GM23338 (cell line): ENCODE results near the gene SYNE2. TPM values are rescaled to one million over a fixed set of nuclear protein-coding genes. Genes with fewer than 3 reads are reported as not detected.

Experiments
- ATAC-seq: fragments of 200-7000 bp; cut with Tn5 transposase; 3 replicates; pipeline ENCODE4 v1.9.1; 2020
- DNase-seq: peaks from one replicate; pipeline ENCODE4 v3.0.0-alpha.2; 2015; ENCODE audit warnings: low spot score
- H2AFZ ChIP-seq: fragments of 200-600 bp; sonication (generic); 2 replicates; pipeline ENCODE4 v1.8.0; 2016; ENCODE audit warnings: antibody characterized with exemption, mild to moderate bottlenecking, moderate library complexity
- H3F3A ChIP-seq: fragments of 200-600 bp; sonication (generic); replicated peaks from 2 replicates; pipeline ENCODE4 v1.8.0; 2017; ENCODE audit warnings: antibody characterized with exemption, mixed run types, low read depth
- H3K27ac ChIP-seq: fragments of 200-600 bp; sonication (generic); 2 replicates; pipeline ENCODE4 v1.6.1; 2016; ENCODE audit warnings: low read depth
- H3K27me3 ChIP-seq: fragments of 200-600 bp; sonication (generic); 2 replicates; pipeline ENCODE4 v1.8.0; 2016; ENCODE audit warnings: mild to moderate bottlenecking, mixed run types, moderate library complexity; ENCODE audit not compliant: insufficient read depth
- H3K36me3 ChIP-seq: fragments of 200-600 bp; sonication (generic); 2 replicates; pipeline ENCODE4 v1.8.0; 2016; ENCODE audit warnings: mild to moderate bottlenecking; ENCODE audit not compliant: insufficient read depth
- H3K4me1 ChIP-seq: fragments of 200-600 bp; sonication (generic); 2 replicates; pipeline ENCODE4 v1.8.0; 2016; ENCODE audit warnings: mild to moderate bottlenecking, moderate library complexity; ENCODE audit not compliant: insufficient read depth
- H3K4me2 ChIP-seq: fragments of 200-600 bp; sonication (generic); 2 replicates; pipeline ENCODE4 v1.7.1; 2017; ENCODE audit warnings: mixed run types
- H3K4me3 ChIP-seq: fragments of 200-600 bp; sonication (generic); 2 replicates; pipeline ENCODE4 v1.6.1; 2016; ENCODE audit warnings: mixed run types
- H3K79me2 ChIP-seq: fragments of 200-600 bp; sonication (generic); replicated peaks from 2 replicates; pipeline ENCODE4 v1.8.0; 2017; ENCODE audit warnings: mild to moderate bottlenecking; ENCODE audit not compliant: insufficient read depth
- H3K9me2 ChIP-seq: fragments of 200-600 bp; sonication (generic); 2 replicates; pipeline ENCODE4 v1.8.0; 2017; ENCODE audit not compliant: insufficient read depth
- H4K20me1 ChIP-seq: fragments of 200-600 bp; sonication (generic); replicated peaks from 2 replicates; pipeline ENCODE4 v1.8.0; 2017; ENCODE audit warnings: mild to moderate bottlenecking; ENCODE audit not compliant: insufficient read depth
- H3K27ac Mint-ChIP-seq: 2 replicates; pipeline ENCODE4 v1.8.0; 2020; ENCODE audit warnings: inconsistent platforms, mild to moderate bottlenecking, moderate library complexity, mixed read lengths
- H3K27me3 Mint-ChIP-seq: 3 replicates; pipeline ENCODE4 v1.8.0; 2022; ENCODE audit warnings: low read depth, mild to moderate bottlenecking, moderate library complexity, mixed read lengths, inconsistent platforms; ENCODE audit not compliant: insufficient read depth, poor library complexity
- H3K36me3 Mint-ChIP-seq: 3 replicates; pipeline ENCODE4 v1.8.0; 2021; ENCODE audit warnings: low read depth, mild to moderate bottlenecking, inconsistent platforms, moderate library complexity, mixed read lengths
- H3K4me1 Mint-ChIP-seq: 3 replicates; pipeline ENCODE4 v1.8.0; 2020; ENCODE audit warnings: mild to moderate bottlenecking, inconsistent platforms, mixed read lengths
- H3K4me3 Mint-ChIP-seq: 3 replicates; pipeline ENCODE4 v1.8.0; 2021; ENCODE audit warnings: moderate library complexity, mild to moderate bottlenecking, inconsistent platforms, mixed read lengths
- H3K9me3 Mint-ChIP-seq: 3 replicates; pipeline ENCODE4 v1.8.0; 2020; ENCODE audit warnings: moderate library complexity, mild to moderate bottlenecking, inconsistent platforms, mixed read lengths
- CREB1 ChIP-seq: fragments of 250-450 bp; sonication (Bioruptor Pico); IDR thresholded peaks from 2 replicates; pipeline ENCODE4 v1.5.0; 2020; ENCODE audit warnings: low read depth, mild to moderate bottlenecking, moderate library complexity
- CTCF ChIP-seq, 2 experiments: fragments of 200-600 bp in 1 of 2; sonication (generic) in 1 of 2; conservative IDR thresholded peaks; 2 replicates each; pipeline versions ENCODE4 v1.5.1 to v1.6.1; 2016 to 2017; ENCODE audit warnings: antibody characterized with exemption in 2 of 2, low read depth in 2 of 2, mild to moderate bottlenecking in 2 of 2, moderate library complexity in 1 of 2
- EZH2 ChIP-seq: fragments of 200-600 bp; sonication (generic); IDR thresholded peaks from one replicate; pipeline ENCODE4 v1.8.0; 2017; ENCODE audit warnings: antibody characterized with exemption, mild to moderate bottlenecking, low read depth; ENCODE audit not compliant: unreplicated experiment
- EZH2phosphoT487 ChIP-seq: fragments of 200-600 bp; sonication (generic); IDR thresholded peaks from one replicate; pipeline ENCODE4 v1.8.1; 2018; ENCODE audit warnings: antibody characterized with exemption; ENCODE audit not compliant: unreplicated experiment
- JUNB ChIP-seq: IDR thresholded peaks from one replicate; pipeline ENCODE4 v1.6.1; 2016; ENCODE audit warnings: antibody characterized with exemption; ENCODE audit not compliant: unreplicated experiment
- STAT1 ChIP-seq: IDR thresholded peaks from one replicate; pipeline ENCODE4 v1.6.1; 2016; ENCODE audit warnings: antibody characterized with exemption; ENCODE audit not compliant: unreplicated experiment
- polyA plus RNA-seq: library from polyadenylated mRNA; unstranded; fragments of >200 nt; fragmentation: Nextera tagmentation; extraction: Ambion mirVana; gene quantifications from 2 replicates; pipeline ENCODE4 v1.2.1, GENCODE V29; 2016
- total RNA-seq: library from RNA; depleted of rRNA; stranded (reverse); fragments of >200 nt; shearing (Covaris generic); gene quantifications from 2 replicates; pipeline ENCODE4 v1.2.3, GENCODE V29; 2014
- TF ChIP-seq, protein P1 (sequence below): fragments of 250-450 bp; sonication (Bioruptor Pico); IDR thresholded peaks from 2 replicates; pipeline ENCODE4 v1.5.0; 2020; ENCODE audit warnings: mild to moderate bottlenecking, moderate library complexity

Gene SYNE2
- total and polyA plus RNA-seq, 2 experiments from 2014 or later = 34.3 to 86.5 TPM

DNA sequence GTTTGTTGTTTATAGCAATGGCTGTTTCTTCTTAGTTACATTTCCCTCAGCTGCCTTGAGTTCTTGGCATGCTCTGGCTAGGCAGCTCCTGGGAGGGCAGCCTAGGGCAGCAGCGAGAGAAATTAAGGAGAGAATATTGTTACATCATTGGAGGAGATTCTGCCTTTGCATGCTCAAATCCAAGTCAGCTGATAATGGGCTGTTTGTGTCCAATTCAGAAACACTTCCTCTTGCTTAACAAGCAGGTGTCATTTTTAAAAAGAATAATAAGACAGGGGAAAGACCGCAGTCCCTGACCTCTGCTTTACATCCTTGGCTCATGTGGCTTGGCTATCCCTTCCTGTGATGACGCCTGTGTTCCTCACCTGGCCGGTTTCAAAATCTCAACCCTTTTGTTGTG, 364.5 kb downstream of the SYNE2 start:
- ATAC-seq (no peak), DNase-seq (no peak)
- H3F3A ChIP-seq = 0 out of 2 replicates have a peak, but pooled peaks cover 2% of the 10 kb centered on the region
- no peaks in the 10 kb centered on the region for H3K27me3 ChIP-seq
- H3K4me2 ChIP-seq = no peak overlapping the region
- no peaks in the 10 kb centered on the region for H3K4me1 ChIP-seq
- TF ChIP-seq CTCF (conservative IDR thresholded peaks at IDR 0.05; ENCODE audit: low read depth in 2 of 2) = no peak
- no peak for TF ChIP-seq CREB1 (CRISPR knock-in tag)
- H3K79me2 ChIP-seq = no peaks in the 10 kb centered on the region
- no peaks in the 10 kb centered on the region for H3K27me3 Mint-ChIP-seq
- H3K36me3 Mint-ChIP-seq = peaks cover 70% of the 10 kb centered on the region
- H3K9me3 Mint-ChIP-seq = no peaks in the 10 kb centered on the region
- H3K4me1 Mint-ChIP-seq = no peaks in the 10 kb centered on the region
- H2AFZ ChIP-seq = no peak overlapping the region
- no peaks in the 10 kb centered on the region for H3K9me2 ChIP-seq
- H3K27ac Mint-ChIP-seq = no peak overlapping the region
- peaks cover 24% of the 10 kb centered on the region for H3K36me3 ChIP-seq
- H3K4me3 ChIP-seq = no peak overlapping the region
- H4K20me1 ChIP-seq = no peaks in the 10 kb centered on the region; the same call in 1 of the 2 replicates
- no peak overlapping the region for H3K4me3 Mint-ChIP-seq
- H3K27ac ChIP-seq = no peak overlapping the region

DNA sequence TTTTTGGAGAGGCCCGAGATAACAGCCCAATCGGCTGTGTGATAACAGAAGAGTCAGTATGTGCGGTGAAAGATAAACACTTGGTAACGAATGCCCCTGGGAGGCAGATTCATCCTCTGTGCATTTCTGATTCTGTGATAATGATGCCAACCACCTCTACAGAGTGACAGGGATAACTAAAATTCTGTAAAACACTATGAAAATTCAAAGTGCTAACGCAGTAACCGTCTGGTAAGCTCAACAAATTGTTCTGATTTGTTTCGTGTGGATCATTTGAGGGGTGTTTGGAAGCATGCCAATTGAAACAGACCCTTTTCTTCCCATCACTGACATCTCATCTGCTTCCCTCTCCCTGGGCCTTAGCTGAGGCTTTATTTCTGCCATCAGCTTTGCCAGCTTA, 365.0 kb downstream of the SYNE2 start:
- Histone ChIP-seq H4K20me1 (no peaks in the 10 kb centered on the region; the same call in 1 of the 2 replicates), H3K4me3 (no peak overlapping the region), H2AFZ (no peak overlapping the region), H3K4me1 (no peaks in the 10 kb centered on the region), H3K27me3 (no peaks in the 10 kb centered on the region), H3K79me2 (no peaks in the 10 kb centered on the region), H3F3A (0 out of 2 replicates have a peak, but pooled peaks cover 2% of the 10 kb centered on the region), H3K27ac (no peak overlapping the region), H3K9me2 (no peaks in the 10 kb centered on the region), H3K4me2 (no peak overlapping the region), H3K36me3 (peaks cover 23% of the 10 kb centered on the region)
- ATAC-seq (no peak), DNase-seq (no peak)
- Mint-ChIP-seq H3K27me3 (no peaks in the 10 kb centered on the region), H3K4me3 (no peak overlapping the region), H3K9me3 (no peaks in the 10 kb centered on the region), H3K27ac (no peak overlapping the region), H3K36me3 (peaks cover 65% of the 10 kb centered on the region), H3K4me1 (no peaks in the 10 kb centered on the region)
- TF ChIP-seq EZH2phosphoT487 = no peak
- no peak for TF ChIP-seq JUNB
- TF ChIP-seq, protein P1, sequence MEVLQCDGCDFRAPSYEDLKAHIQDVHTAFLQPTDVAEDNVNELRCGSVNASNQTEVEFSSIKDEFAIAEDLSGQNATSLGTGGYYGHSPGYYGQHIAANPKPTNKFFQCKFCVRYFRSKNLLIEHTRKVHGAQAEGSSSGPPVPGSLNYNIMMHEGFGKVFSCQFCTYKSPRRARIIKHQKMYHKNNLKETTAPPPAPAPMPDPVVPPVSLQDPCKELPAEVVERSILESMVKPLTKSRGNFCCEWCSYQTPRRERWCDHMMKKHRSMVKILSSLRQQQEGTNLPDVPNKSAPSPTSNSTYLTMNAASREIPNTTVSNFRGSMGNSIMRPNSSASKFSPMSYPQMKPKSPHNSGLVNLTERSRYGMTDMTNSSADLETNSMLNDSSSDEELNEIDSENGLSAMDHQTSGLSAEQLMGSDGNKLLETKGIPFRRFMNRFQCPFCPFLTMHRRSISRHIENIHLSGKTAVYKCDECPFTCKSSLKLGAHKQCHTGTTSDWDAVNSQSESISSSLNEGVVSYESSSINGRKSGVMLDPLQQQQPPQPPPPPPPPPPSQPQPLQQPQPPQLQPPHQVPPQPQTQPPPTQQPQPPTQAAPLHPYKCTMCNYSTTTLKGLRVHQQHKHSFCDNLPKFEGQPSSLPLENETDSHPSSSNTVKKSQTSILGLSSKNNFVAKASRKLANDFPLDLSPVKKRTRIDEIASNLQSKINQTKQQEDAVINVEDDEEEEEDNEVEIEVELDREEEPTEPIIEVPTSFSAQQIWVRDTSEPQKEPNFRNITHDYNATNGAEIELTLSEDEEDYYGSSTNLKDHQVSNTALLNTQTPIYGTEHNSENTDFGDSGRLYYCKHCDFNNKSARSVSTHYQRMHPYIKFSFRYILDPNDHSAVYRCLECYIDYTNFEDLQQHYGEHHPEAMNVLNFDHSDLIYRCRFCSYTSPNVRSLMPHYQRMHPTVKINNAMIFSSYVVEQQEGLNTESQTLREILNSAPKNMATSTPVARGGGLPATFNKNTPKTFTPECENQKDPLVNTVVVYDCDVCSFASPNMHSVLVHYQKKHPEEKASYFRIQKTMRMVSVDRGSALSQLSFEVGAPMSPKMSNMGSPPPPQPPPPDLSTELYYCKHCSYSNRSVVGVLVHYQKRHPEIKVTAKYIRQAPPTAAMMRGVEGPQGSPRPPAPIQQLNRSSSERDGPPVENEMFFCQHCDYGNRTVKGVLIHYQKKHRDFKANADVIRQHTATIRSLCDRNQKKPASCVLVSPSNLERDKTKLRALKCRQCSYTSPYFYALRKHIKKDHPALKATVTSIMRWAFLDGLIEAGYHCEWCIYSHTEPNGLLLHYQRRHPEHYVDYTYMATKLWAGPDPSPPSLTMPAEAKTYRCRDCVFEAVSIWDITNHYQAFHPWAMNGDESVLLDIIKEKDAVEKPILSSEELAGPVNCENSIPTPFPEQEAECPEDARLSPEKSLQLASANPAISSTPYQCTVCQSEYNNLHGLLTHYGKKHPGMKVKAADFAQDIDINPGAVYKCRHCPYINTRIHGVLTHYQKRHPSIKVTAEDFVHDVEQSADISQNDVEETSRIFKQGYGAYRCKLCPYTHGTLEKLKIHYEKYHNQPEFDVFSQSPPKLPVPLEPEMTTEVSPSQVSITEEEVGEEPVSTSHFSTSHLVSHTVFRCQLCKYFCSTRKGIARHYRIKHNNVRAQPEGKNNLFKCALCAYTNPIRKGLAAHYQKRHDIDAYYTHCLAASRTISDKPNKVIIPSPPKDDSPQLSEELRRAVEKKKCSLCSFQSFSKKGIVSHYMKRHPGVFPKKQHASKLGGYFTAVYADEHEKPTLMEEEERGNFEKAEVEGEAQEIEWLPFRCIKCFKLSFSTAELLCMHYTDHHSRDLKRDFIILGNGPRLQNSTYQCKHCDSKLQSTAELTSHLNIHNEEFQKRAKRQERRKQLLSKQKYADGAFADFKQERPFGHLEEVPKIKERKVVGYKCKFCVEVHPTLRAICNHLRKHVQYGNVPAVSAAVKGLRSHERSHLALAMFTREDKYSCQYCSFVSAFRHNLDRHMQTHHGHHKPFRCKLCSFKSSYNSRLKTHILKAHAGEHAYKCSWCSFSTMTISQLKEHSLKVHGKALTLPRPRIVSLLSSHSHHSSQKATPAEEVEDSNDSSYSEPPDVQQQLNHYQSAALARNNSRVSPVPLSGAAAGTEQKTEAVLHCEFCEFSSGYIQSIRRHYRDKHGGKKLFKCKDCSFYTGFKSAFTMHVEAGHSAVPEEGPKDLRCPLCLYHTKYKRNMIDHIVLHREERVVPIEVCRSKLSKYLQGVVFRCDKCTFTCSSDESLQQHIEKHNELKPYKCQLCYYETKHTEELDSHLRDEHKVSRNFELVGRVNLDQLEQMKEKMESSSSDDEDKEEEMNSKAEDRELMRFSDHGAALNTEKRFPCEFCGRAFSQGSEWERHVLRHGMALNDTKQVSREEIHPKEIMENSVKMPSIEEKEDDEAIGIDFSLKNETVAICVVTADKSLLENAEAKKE (CRISPR knock-in tag) = no peak
- no peak for TF ChIP-seq EZH2
- no peak for TF ChIP-seq STAT1
- TF ChIP-seq CTCF (conservative IDR thresholded peaks at IDR 0.05; ENCODE audit: low read depth in 2 of 2) = no peak
